GM18520 (cell line): ENCODE data around the gene SPIB.

Experiments
- ATAC-seq: cut with Tn5 transposase; IDR thresholded peaks from one replicate; pipeline ENCODE4 v1.9.1; 2021; ENCODE audit not compliant: unreplicated experiment

The SPIB gene

DNA sequence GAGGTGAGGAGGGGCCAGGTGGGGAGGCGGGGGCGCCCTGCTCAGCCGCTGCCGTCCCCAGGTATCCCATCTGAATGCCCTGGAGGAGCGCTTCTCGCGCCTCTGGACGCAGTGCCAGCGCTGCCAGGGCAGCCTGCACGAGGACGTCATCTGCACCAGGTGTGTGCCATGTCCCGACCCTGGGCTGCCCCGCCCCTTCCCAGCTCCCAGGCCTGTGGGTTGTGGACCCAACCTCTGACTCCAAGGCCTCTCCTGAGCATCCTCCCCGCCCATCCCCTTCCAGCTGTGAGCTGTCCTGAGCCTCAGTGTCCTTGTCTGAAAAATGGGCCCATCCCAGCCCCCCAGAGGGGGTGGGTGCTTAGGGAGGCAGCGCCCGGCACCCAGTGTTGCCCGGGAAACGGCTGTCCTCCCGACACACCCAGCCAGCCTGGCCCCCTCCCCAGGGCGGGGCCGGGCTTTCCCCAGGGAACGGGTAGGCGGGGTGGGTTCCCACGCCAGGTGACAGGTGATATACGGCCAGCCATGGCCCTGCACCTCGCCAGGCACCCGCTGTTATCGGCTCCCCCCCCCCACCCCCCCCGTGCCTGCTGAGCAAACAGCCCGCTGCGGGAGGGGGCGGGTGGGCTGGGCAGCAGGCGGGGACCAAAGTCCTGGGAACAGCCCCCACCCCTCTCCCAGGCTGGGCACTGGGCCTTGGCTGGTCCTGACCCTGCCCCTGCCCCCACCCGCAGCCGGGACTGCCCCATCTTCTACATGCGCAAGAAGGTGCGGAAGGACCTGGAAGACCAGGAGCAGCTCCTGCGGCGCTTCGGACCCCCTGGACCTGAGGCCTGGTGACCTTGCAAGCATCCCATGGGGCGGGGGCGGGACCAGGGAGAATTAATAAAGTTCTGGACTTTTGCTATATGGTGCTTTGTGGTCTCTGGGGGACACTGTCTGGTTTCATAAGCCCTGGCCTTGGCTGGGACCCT is 1.3 kb upstream of the SPIB start:
- ATAC-seq = no peak

- no peak for ATAC-seq
Observed at GRCh38 chr19:50419022-50419579, 363 bp downstream of the SPIB start.

DNA sequence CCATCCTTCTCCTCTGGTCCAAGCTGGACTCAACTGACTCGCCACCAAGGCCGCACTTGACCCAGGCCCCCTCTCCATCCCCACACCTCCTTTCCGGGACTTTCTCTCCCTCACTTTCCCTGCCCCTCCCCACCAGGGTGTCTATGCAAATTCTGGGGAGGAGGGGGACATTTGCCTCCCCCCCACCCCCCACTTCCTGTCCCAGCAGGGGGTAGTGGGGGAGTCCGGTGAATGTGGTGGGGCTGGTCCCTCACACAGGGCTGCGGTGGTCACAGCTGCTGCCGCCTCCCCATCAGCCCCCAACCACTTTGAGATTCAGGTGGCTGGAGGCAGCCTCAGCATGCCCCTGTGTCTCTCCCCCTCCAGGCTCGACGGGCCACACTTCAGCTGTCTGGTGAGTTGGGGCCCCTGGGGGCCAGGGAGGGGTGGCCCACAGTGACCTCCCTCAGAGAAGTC is 870 bp downstream of the SPIB start:
- ATAC-seq = no peak

- no peak for ATAC-seq
Observed at GRCh38 chr19:50420127-50420526, 1.4 kb downstream of the SPIB start.

- ATAC-seq = no peak
Observed at GRCh38 chr19:50420808-50421207, 2.1 kb downstream of the SPIB start.

DNA sequence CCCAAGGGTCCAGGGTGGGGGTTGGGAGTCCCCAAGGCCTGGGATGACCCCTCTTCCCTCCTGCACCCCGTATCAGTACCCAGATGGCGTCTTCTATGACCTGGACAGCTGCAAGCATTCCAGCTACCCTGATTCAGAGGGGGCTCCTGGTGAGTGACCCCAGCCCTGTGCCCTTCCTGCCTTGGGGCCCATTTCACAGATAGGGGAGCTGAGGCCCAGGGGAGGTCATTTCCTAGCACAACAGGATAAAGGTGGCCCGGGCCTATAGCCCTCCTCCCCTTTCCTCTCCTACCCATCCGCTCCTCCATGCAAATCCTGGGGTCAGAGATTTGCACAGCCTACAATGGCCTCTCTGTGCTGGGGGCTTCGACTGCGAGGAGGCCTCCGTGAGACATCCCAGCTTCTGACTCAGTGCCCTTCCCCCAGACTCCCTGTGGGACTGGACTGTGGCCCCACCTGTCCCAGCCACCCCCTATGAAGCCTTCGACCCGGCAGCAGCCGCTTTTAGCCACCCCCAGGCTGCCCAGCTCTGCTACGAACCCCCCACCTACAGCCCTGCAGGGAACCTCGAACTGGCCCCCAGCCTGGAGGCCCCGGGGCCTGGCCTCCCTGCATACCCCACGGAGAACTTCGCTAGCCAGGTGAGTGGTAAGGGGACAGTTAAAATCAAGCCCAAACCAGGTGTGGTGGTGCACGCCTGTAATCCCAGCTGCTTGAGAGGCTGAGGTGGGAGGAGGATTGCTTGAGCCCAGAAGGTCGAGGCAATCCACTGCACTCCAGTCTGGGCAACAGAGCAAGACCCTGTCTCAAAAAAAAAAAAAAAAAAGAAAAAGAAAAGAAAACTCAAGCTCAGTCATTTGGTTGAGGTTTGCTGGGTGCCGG is 3.9 kb downstream of the SPIB start:
- ATAC-seq = no peak

DNA sequence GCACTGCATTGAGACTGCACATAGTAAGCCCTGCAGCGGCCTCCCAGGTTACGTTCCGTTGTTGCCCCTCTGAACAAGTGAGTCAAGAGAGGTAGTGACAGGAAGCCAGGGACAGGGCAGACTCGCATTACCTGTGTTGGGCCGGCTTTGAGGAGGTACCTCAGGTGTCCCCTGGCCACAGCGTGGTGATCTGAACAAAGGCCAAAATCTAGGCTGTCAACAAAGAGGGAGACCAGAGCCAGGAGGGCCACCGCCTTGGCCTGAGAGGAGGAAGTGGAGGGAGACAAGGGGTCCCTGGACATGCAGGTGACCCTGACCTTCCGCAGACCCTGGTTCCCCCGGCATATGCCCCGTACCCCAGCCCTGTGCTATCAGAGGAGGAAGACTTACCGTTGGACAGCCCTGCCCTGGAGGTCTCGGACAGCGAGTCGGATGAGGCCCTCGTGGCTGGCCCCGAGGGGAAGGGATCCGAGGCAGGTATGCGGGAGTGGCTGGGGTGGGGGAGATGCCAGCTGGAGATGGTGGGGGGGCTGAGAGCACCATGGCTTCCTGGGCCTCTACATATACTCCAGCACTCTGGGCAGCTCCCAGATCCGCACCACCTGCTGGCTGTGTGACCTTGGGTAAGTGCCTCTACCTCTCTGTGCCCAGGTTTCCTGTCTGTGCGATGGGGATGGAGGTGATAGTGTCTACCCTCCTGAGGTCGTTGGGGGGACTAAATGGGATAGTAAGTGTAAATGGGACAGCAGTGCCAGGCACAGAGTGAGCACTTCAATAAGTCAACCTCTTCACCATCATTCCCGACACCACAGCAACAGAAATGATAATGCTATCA is 4.8 kb downstream of the SPIB start:
- ATAC-seq = no peak

GRCh38 chr19:50425581-50425980 is 6.8 kb downstream of the SPIB start:
- no peak for ATAC-seq

DNA sequence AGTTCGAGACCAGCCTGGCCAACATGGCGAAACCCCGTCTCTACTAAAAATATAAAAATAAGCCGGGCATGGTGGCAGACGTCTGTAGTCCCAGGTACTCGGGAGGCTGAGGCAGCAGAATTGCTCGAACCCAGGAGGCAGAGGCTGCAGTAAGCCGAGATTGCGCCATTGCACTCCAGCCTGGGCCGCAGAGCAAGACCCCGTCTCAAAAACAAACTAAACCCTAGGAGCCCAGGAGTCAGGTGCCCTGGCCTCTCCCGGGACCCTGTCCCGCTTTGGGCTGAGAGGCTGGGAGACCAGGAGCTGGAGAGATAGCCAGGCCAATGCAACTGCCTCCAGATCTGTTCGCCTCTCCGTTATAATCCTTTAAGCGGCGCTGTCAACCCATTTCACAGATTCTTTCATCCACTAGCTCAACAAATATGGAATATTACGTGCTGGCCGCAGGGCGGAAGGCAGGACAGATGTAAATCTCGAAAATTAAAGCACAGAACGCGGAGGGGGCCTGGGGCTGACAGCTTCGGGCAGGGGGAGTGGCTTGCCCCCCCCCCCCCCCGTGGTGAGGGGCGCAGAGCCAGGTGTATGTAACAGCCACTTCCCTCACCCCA is 8.7 kb downstream of the SPIB start:
- ATAC-seq = no peak

DNA sequence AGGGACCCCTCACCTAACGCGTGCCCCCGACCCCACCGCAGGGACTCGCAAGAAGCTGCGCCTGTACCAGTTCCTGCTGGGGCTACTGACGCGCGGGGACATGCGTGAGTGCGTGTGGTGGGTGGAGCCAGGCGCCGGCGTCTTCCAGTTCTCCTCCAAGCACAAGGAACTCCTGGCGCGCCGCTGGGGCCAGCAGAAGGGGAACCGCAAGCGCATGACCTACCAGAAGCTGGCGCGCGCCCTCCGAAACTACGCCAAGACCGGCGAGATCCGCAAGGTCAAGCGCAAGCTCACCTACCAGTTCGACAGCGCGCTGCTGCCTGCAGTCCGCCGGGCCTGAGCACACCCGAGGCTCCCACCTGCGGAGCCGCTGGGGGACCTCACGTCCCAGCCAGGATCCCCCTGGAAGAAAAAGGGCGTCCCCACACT is 9.3 kb downstream of the SPIB start:
- ATAC-seq = no peak

GRCh38 chr19:50428772-50429463 is 10.2 kb downstream of the SPIB start:
- no peak for ATAC-seq

DNA sequence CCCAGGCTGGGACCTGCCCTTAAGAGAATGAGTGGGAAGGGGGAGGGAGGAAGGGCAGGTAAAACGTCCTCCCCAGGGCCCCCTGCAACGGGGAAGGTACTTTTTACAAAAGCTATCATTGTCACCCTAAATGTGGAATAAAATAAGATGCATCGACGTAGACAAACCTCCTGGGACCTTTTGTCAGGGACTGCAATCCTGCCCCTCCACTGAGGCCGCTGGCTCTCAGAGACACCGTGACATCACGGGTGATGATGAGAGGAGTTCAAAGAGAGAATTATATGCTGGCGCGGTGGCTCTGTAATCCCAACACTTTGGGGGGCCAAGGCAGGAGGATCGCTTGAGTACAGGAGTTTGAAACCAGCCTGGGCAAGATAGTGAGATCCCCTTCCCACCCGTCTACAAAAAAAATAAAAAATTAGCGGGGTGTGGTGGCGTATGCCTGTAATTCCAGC is 12.2 kb downstream of the SPIB start:
- ATAC-seq = no peak

GRCh38 chr19:50431343-50432220 is 12.8 kb downstream of the SPIB start:
- peak; percentile 49 for ATAC-seq

- no peak for ATAC-seq
Observed at GRCh38 chr19:50432221-50433028, 13.7 kb downstream of the SPIB start, which contains the start of gene MYBPC2. MYBPC2 (plus strand) TSS chr19:50432892; CDS start chr19:50432954, 62 bp downstream.

GRCh38 chr19:50433201-50434180 is 14.8 kb downstream of the SPIB start:
- ATAC-seq = no peak

- no peak for ATAC-seq
Observed at GRCh38 chr19:50434525-50434924, 15.8 kb downstream of the SPIB start.
